SKM-1 (cell line): ENCODE measurements around the gene ENO3.

Source experiments
- DNase-seq: peaks from one replicate; lab custom pipeline; 2025; ENCODE audit not compliant: unreplicated experiment; lab: John Stamatoyannopoulos, UW

ENO3 gene

GRCh38 chr17:5003214-5003867, 52.4 kb downstream of the ENO3 start:
- DNase-seq: no peak
